GM21717 (cell line): ENCODE data around the gene PVR.
"Not testable (repeated sequence)": the region's sequence is repeated elsewhere in the genome, so short reads cannot be mapped to it uniquely, and the experiment has no call there.

Source experiments
- ATAC-seq: cut with Tn5 transposase; IDR thresholded peaks from one replicate; pipeline ENCODE4 v1.9.1; 2021; ENCODE audit warnings: mild to moderate bottlenecking, moderate library complexity; ENCODE audit not compliant: unreplicated experiment

The PVR gene

DNA sequence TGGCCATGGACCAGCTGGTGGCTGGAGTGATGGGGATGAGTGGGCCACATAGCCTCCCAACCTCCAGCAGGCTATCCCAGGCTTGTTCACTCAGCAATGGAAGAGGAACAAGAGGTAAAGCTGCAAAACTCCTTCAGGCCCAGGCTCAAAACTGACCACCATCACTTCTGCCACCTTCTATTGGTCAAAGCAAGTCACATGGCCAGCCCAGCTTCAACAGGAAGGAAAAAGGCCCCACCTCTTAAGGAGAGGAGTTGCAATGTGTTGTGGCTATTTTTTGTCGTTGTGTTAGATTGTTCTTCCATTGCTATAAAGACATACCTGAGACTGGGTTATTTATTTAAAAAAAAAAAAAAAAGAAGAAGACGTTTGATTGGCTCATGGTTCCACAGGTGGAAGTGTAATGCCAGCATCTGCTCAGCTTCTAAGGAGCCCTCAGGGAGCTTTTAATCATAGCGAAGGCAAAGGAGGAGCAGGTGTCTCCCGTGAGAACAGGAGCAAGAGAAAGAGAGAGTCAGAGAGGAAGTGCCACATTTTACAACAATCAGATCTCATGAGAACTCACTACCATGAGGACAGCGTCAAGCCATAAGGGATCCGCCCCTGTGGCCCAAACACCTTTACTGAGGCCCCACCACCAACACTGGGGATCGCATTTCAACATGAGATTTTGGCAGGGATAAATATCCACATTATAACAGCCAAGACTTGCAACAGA lies 24.9 kb upstream of the PVR start:
- no peak for ATAC-seq

DNA sequence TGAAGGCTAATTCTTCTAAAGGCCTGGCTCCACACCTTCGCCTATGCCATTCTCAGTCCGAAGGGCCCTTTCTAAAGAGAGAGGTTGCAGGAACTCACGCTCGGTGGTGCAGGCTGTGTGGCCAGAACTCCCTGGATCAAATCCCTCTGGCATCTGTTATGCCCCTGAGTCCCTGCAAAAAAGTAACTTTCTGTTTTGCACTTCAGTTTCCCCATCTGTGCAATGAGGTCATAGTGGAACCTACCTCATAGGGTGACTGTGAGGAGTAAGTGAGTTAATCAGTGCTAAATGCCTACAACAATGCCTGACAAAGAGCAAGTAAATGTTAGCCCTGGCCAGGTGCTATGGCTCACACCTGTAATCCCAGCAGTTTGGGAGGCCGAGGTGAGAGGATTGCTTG lies 23.0 kb upstream of the PVR start:
- ATAC-seq = no peak

DNA sequence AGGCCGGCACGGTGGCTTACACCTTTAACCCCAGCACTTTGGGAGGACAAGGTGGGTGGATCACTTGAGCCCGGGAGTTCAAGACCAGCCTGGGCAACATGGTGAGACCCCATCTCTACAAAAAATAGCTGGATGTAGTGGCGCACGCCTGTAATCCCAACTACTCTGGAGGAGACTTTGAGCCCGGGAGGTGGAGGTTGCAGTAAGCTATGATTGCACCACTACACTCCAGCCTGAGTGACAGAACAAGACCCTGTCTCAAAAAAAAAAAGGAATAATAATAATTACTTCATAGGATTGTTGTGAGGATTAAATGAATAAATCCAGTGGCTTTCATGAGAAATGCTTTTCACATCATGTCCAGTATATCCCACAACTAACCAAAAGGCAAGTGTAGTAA lies 22.3 kb upstream of the PVR start:
- no peak for ATAC-seq

- ATAC-seq = no peak
These were observed 20.6 kb upstream of the PVR start for GRCh38 chr19:44623080-44623479.

GRCh38 chr19:44623626-44624025 lies 20.1 kb upstream of the PVR start:
- no peak for ATAC-seq

DNA sequence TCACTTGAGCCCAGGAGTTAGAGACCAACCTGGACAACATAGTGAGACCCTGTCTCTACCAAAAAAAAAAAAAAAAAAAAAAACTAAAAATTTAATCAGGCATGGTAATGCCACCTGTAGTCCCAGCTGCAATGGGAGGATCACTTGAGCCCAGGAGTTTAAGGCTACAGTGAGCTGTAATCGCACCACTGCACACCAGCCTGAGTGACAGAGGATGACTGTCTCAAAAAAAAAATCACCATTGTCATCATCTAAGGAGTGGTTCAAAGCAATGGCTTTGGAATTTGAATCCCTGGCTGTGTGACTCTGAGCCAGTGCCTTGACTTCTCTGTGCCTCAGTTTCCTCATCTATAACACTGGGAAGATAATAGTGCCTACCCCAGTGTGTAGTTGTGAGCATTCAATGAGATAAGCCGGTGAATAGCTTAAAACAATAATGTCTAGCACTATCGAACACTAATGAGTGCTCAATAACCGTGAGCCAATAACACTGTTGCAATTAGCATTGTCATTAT lies 18.8 kb upstream of the PVR start:
- no peak for ATAC-seq

- not testable (repeated sequence) for ATAC-seq
These were observed 18.1 kb upstream of the PVR start for GRCh38 chr19:44625637-44626036.

DNA sequence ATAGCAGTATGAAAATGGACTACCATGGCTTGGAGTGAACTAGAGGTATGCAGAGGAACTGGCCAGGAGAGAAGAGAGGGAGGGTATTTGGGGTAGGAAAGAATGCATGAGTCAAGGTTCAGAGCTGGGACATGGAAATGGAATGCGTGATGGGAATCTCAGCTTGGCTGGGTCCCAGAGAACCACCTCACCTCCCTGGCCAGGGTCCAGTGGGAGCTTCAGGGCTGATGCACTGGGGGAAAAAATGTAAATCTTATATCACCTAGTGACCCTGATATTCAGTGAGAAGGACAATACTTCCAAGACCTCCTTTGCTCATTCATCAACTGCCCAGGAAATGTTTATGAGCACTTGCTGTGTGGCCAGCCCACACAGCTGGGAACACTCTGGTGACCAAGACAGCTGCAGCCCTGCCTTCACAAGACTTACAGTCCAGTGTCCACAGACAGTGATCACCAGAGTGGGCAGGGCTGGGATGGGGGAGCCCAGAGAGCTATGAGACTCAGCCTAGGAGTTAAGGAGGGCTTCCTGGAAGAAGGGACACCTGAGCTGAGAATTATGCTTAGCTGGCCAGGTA lies 17.6 kb upstream of the PVR start:
- no peak for ATAC-seq

DNA sequence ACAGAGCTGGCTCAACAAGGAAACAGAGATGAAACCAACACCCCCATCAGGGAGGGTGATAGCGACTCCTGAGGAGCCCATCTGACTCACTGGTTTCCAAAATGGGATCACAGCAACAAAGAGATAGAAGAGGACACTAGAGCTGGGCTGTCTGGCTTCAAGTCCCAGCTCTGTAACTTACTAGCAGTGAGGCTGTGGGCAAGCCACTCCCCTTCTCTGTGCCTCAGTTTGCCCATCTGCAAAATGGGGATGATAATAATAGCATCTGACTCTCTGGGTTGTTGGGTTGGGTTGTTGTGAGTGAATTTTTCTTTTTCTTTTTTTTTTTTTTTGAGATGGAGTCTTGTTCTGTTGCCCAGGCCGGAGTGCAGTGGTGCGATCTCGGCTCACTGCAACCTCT lies 16.1 kb upstream of the PVR start:
- ATAC-seq = no peak

DNA sequence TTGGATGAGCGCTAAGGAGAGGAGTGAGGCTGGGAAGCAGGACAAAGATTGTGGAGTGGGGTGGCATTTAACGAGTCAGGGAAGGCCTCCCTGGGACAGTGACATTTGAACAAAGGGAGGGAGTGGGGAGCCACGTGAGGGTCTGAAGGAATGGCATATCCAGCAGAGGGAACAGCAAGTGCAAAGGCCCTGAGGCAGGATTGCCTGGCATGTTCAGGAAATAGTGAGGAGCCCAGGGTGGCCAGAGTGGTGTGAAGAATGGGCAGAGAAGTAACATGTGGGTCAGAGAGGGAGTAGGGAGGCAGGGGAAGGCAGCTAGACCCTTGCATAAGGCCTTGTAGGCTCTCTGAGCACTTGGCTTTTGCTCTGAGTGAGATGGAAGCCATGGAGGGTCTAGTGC lies 14.9 kb upstream of the PVR start:
- ATAC-seq = no peak

DNA sequence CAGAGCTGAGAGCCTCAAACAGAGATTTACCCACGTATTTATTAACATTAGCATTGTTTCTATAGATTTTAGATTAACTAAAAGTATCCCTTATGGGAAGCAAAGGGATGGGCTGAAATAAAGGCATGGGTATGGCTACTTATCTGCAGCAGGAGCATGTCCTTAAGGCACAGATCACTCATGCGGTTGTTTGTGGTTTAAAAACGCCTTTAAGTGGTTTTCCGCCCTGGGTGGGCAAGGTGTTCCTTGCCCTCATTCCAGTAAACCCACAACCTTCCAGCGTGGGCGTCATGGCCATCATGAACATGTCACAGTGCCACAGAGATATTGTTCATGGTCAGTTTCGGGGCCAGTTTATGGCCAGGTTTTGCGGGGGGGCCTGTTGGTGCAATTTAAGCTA lies 12.1 kb upstream of the PVR start:
- not testable (repeated sequence) for ATAC-seq

- ATAC-seq = not testable (repeated sequence)
These were observed 9.7 kb upstream of the PVR start for GRCh38 chr19:44634058-44634457.

GRCh38 chr19:44634785-44635184 lies 8.9 kb upstream of the PVR start:
- no peak for ATAC-seq

GRCh38 chr19:44635581-44636438 lies 7.9 kb upstream of the PVR start:
- ATAC-seq = no peak

DNA sequence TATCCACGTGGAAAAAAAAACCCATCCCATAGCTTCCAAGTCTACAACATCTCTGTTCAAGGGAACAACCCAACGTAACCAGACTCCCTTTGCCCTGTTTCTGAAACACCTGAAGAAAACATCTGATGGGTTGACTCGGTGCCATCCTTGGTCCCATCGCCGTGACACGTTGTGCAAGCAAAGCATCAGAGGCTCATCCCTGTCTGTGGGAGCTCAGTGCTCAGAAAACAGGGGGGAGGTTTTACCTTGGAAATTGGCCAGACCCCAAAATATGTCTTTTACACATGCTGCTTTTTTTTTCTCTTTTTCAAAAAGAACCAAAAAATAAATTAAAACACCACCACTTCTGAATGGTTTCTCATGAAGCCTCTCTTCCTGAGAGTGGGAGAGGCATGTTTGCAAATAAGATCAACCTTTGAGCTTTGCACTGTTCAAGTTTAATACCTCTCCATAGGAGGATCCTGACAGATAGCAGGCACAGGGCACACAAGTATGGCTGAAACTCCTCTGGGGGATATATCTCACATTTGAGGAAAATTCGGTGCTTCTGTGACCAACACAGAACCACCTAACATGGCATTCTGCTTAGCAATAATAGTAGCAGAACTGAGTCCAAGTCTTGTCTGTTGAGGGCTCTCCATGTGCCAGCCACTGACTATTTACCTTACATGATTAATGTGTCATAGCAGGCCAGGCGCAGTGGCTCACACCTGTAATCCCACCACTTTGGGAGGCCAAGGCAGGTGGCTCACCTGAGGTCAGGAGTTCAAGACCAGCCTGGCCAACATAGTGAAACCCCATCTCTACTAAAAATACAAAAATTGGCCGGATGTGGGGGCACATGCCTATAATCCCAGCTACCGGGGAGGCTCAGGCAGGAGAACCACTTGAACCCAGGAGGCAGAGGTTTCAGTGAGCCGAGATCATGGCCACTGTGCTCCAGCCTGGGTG lies 7.0 kb upstream of the PVR start:
- no peak for ATAC-seq

GRCh38 chr19:44637390-44637764 lies 6.3 kb upstream of the PVR start:
- no peak for ATAC-seq

DNA sequence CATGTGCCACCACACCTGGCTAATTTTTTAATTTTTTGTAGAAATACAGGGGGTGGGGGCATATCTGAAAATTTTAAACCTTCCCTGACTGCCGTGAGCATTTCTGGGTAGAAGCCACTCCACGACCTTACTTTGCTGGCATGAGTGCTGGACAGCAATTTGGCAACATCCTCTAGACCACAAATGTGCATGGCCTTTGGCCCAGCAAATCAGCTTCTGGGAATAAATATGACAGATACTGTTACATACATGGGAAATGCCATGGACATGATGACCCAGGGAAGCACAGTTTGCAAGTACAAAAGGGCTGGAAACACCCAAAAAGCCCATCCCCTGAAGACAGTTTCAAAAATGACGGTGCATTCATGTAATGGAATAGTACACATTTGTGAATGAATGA lies 3.2 kb upstream of the PVR start:
- no peak for ATAC-seq

DNA sequence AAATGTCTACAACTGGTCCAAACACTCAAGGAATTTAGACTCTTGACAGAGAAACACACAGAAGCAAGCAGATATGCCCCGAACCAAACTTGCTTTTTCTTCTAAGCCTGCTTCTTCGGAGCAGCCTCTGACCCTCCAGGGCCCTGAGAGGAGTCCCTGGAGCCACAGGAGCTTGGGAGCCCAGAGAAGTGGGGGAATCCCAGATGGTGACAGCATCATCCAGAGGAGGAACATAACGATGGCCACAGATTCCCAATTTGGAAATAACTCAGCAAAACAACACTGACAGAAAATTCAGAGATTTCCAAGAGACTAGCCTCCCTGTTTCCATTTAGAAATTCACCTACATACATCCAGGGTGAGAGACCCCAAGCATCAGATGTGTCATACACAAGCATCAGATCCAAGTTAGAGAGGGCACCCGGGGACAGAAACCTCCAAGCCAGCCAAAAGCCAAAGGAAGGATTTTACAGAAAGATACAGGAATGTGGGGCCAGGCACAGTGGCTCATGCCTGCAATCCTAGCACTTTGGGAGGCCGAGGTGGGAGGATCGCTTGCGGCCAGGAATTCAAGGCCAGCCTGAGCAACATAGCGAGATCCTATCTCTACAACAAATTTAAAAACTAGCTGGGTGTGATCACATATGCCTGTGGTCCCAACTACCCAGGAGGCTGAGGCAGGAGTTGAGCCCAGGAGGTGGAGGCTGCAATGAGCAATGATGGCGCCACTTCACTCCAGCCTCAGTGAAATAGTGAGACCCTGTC lies 2.0 kb upstream of the PVR start:
- no peak for ATAC-seq

DNA sequence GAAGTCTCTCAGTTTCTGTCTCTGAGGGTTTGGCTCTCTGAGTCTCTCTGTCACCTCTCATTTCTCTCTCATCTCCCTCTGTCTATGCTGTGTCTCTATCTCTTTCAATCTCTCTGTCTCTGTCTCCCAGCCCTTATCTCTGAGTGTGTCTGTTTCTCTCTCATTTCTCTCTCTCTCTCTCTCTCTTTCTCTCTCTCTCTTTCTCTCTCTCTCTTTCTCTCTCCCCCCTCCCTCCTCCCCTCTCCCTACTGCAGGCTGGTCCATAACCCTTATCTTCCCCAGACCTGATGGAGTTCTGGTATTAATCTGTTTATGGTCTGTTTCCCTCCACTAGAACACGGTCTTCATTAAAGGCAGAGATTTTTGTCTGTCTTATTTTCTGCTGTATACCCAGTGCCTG lies 1.3 kb upstream of the PVR start:
- no peak for ATAC-seq

DNA sequence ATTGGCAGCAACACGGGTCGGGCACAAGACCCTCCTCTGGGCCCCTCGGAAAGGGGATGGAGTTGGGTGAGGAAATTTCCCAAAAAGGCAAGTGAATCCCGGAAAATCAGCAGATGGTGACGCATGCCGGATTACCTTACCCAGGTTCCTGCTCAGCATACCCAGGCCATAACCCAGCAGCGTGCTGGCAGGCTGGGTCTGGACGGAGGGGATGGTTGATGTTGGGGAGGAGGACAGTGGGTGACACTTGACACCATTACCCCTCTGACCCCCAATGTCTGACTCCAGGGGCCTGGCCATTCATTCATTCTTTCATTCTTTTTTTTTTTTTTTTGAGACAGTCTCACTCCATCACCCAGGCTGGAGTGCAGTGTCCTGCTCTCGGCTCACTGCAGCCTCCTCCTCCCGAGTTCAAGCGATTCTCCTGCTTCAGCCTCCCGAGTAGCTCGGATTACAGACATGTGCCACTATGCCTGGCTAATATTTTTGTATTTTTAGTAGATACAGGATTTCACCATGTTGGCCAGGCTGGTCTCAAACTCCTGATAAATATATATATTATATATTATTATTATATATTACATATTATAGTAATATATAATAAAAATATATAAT lies 799 bp downstream of the PVR start:
- ATAC-seq = no peak
